ENCODE data around the gene MED16.
"Not testable (repeated sequence)": the region's sequence is repeated elsewhere in the genome, so short reads cannot be mapped to it uniquely, and the experiment has no call there.

Gene MED16

DNA sequence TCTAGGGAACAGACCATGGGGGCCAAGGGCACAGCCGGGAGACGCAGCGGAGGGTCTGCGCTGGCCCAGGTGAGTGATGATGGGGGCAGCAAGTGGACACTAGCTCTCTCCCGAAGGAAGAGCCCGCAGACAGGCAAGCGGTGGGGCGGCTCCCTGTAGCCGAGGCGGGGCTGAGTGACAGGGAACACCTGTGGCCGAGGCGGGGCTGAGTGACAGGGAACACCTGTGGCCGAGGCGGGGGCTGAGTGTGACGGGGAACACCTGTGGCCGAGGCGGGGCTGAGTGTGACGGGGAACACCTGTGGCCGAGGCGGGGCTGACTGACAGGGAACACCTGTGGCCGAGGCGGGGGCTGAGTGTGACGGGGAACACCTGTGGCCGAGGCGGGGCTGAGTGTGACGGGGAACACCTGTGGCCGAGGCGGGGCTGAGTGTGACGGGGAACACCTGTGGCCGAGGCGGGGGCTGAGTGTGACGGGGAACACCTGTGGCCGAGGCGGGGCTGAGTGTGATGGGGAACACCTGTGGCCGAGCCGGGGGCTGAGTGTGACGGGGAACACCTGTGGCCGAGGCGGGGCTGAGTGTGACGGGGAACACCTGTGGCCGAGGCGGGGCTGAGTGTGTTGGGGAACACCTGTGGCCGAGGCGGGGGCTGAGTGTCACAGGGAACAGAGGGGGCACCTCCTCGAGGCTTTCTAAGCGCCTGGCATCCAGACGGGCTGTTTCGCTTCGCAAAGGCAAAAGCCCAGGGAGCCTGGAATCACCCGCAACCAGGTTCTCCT, 1.4 kb downstream of the MED16 start:
- Mint-ChIP-seq H3K4me3 (peak overlapping the region; percentile 86), H3K4me1 (ENCODE audit: low read depth) (peaks cover 11% of the 10 kb centered on the region), H3K36me3 (ENCODE audit: low read depth) (peaks cover 14% of the 10 kb centered on the region), H3K27ac (peak overlapping the region; percentile 87)
- not testable (repeated sequence) for H3K27me3 Mint-ChIP-seq (ENCODE audit: low read depth); H3K9me3 Mint-ChIP-seq

DNA sequence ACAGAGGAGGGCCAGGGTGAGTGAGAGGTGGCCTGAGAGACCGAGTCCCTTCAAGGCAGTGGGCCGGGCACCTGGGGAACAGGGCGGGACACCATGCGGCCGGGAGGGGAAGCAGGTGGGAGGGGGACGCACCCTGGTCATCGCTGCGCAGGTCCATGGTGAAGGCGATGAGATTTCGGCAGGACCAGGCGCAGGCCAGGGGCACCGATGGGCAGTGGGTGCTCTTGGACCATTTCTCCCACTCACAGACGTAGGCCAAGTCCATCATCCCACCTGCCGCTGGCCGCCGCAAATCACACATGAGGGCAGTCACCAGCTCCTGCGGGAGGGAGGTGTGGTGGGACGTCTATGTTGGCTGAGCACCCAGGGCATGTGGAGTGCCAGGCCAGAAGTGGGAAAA, 2.2 kb downstream of the MED16 start:
- H3K27ac Mint-ChIP-seq, result peak overlapping the region; percentile 68
- no peaks in the 10 kb centered on the region for H3K9me3 Mint-ChIP-seq
- peak overlapping the region; percentile 72 for H3K4me3 Mint-ChIP-seq
- no peaks in the 10 kb centered on the region for H3K27me3 Mint-ChIP-seq (ENCODE audit: low read depth)
- peaks cover 11% of the 10 kb centered on the region for H3K4me1 Mint-ChIP-seq (ENCODE audit: low read depth)
- H3K36me3 Mint-ChIP-seq (ENCODE audit: low read depth), result peaks cover 11% of the 10 kb centered on the region

DNA sequence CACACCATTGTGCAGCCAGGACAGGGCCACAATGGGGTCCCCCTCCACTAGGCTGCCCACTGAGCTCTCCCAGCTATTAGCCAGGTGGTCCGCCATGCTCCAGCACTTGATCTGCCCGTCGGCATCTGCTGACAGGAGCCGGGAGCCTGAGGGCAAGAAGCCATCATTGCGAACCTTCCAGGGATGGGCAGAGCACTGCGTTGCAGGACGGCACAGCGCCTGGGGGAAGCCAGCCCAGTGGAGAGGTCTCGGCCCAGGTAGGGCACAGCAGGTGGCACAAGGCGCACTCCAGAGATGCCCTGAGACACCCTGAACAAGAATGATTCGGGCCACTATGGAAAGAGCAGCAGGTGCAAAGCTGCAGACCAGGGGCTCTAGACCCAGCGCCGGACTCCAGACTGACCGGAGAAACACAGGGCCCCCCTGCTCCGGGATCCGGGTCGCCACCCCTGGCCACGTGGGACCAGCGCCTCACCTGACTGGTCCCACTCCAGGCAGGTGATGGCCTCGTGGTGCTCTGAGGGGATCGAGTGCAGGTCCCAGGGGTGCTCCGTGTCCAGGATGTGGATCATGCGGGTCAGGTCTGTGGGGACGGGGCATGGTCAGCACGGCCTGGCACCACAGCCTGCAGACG, 3.2 kb downstream of the MED16 start:
- Mint-ChIP-seq H3K27ac (peak overlapping the region; percentile 31), H3K4me3 (no peak overlapping the region), H3K36me3 (ENCODE audit: low read depth) (peaks cover 13% of the 10 kb centered on the region), H3K4me1 (ENCODE audit: low read depth) (peaks cover 11% of the 10 kb centered on the region), H3K9me3 (no peaks in the 10 kb centered on the region), H3K27me3 (ENCODE audit: low read depth) (no peaks in the 10 kb centered on the region)

DNA sequence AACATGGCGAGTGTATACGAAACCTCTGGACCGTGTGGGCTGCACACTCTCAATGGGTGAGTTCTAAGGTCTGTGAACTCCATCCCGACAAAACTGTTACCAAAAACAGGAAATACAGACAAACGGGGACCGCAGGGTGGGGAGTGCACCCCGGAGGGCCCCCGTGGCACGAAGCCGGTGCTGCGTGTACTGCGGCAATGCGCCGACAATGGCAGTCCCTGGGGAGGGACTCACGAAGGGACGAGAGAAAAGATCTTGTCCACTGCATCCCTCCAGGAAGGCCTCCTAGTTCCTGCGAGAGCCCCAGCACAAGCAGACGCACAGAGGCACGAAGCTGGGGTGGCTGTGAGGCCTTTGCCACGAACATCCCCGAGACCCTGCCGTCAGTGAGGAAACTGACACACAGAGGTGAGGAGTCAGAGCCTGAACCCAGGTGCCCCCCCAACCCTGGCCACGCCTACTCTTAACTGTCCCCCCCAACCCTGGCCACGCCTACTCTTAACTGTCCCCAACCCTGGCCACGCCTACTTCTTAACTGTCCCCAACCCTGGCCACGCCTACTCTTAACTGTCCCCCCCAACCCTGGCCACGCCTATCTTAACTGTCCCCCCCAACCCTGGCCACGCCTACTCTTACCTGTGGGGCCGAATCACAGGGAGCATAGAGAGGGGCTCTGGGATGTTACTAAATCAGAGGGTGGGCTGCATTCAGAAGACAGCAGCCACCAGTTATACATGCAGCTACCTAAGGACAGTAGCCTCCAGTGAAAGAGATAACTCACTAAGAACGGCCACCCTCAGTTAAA, 4.2 kb downstream of the MED16 start:
- Mint-ChIP-seq H3K4me1 (ENCODE audit: low read depth) (peaks cover 11% of the 10 kb centered on the region), H3K9me3 (no peaks in the 10 kb centered on the region), H3K4me3 (peak overlapping the region; percentile 21), H3K36me3 (ENCODE audit: low read depth) (peaks cover 15% of the 10 kb centered on the region), H3K27me3 (ENCODE audit: low read depth) (no peaks in the 10 kb centered on the region), H3K27ac (peak overlapping the region; percentile 68)

DNA sequence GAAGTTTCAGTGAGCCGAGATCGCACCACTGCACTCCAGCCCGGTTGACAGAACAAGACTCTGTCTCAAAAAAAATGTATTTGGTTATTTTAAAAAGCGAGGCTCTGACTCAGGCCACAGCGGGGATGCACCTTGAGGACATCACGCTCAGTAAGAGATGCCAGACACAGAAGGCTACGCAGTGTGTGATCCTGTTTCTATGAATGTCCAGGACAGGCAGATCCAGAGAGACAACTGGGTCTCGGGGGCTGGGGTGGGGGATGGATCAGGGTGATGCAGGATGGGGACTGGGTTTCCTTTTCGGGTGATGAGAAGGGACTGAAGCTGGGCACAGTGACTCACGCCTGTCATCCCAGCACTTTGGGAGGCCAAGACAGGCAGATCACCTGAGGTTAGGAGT, 5.4 kb downstream of the MED16 start:
- Mint-ChIP-seq H3K27ac (no peak overlapping the region), H3K4me1 (ENCODE audit: low read depth) (peaks cover 5% of the 10 kb centered on the region), H3K4me3 (no peak overlapping the region), H3K36me3 (ENCODE audit: low read depth) (peaks cover 10% of the 10 kb centered on the region), H3K9me3 (no peaks in the 10 kb centered on the region), H3K27me3 (ENCODE audit: low read depth) (no peaks in the 10 kb centered on the region)

DNA sequence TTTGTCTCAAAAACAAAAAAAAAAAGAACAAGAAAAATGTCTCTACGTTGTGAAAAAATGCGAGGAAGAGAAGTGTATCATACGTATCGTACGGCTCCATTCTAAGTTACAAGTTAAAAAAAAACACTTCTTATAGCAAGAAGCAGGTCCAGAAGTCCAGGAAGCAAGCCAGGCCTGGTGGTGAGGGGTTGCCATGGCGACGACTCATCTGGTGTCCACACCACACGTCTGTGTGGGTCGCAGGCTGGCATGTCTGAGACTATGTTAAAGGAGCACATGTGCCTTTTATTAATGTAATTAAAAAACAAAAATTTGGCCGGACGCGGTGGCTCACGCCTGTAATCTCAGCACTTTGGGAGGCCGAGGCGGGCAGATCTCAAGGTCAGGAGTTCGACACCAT, 5.9 kb downstream of the MED16 start:
- peaks cover 4% of the 10 kb centered on the region for H3K4me1 Mint-ChIP-seq (ENCODE audit: low read depth)
- H3K36me3 Mint-ChIP-seq (ENCODE audit: low read depth), result peaks cover 13% of the 10 kb centered on the region
- H3K27ac Mint-ChIP-seq, result no peak overlapping the region
- H3K4me3 Mint-ChIP-seq, result no peak overlapping the region
- H3K9me3 Mint-ChIP-seq, result no peaks in the 10 kb centered on the region
- H3K27me3 Mint-ChIP-seq (ENCODE audit: low read depth), result no peaks in the 10 kb centered on the region

DNA sequence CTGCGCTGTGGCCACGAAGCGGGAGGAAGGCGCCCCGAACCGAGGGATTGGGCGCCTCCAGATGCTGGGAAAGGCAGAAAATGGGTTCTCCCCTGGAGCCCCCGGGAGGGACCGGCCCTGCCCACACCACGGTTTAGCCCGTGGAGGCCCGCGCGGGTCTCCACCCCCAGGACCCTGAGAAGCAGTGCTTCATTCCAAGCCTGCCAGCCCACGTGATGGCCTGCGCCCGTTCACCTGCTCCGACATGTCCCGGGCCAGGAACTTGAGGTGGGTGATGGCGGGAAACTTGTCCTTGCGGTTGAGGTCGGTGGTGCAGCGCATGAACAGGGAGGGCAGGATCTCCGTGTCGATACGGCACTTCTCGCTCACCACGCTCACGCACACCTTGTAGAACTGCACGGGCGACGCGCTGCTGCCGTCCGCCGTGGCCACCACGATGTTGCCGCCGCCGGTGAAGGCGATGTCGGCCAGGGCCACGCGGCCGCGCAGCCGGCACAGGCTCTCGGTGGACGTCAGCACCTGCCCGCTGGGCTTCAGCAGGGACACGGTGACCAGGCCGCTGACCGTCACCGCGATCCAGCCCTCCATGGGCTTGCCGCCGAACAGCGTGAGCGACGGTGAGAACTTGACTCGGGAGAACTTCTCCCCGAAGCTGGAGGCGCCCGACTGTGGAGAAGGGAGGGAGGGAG, 7.3 kb downstream of the MED16 start:
- no peak overlapping the region for H3K4me3 Mint-ChIP-seq
- no peaks in the 10 kb centered on the region for H3K9me3 Mint-ChIP-seq
- no peaks in the 10 kb centered on the region for H3K4me1 Mint-ChIP-seq (ENCODE audit: low read depth)
- peaks cover 18% of the 10 kb centered on the region for H3K36me3 Mint-ChIP-seq (ENCODE audit: low read depth)
- no peaks in the 10 kb centered on the region for H3K27me3 Mint-ChIP-seq (ENCODE audit: low read depth)
- no peak overlapping the region for H3K27ac Mint-ChIP-seq

DNA sequence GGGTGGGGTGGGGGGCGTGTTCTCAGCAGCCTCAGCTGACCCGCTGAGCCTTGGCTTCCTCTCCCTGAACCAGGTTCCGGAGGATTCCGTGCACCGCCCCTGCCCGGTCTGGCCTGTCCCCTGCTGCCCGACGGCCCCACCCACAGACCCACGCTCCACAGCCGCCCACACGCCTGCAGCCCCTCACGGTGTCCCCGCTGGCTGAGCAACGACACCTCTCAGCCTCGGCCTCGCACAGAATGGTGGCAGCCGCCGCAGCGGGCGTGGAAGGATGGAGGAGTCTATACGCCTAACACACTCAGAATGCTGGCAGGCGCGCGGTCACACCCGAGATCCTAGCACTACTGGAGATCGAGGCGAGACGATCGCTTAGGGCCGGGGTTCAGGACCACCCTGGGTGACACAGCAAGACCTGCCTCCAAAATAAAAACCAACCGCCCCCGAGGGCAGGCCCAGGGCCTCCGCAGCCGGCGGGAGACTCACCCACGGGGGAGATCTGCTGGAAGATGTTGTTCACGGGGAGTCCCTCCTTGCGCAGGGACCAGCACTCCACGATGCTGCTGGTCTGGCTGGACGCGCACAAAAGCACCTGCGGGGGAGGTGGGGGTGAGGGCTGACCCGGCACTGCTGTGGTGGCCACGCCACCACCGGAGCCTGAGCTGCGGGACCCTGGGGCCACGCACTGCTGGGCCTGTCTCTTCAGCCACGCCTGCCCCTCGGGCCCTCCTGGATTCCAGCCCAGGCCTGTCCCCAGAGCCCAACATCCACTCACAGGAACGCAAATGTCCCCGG, 8.4 kb downstream of the MED16 start:
- no peaks in the 10 kb centered on the region for H3K27me3 Mint-ChIP-seq (ENCODE audit: low read depth)
- H3K4me3 Mint-ChIP-seq, result no peak overlapping the region
- H3K27ac Mint-ChIP-seq, result no peak overlapping the region
- H3K9me3 Mint-ChIP-seq, result no peaks in the 10 kb centered on the region
- H3K4me1 Mint-ChIP-seq (ENCODE audit: low read depth), result no peaks in the 10 kb centered on the region
- H3K36me3 Mint-ChIP-seq (ENCODE audit: low read depth), result peaks cover 18% of the 10 kb centered on the region

DNA sequence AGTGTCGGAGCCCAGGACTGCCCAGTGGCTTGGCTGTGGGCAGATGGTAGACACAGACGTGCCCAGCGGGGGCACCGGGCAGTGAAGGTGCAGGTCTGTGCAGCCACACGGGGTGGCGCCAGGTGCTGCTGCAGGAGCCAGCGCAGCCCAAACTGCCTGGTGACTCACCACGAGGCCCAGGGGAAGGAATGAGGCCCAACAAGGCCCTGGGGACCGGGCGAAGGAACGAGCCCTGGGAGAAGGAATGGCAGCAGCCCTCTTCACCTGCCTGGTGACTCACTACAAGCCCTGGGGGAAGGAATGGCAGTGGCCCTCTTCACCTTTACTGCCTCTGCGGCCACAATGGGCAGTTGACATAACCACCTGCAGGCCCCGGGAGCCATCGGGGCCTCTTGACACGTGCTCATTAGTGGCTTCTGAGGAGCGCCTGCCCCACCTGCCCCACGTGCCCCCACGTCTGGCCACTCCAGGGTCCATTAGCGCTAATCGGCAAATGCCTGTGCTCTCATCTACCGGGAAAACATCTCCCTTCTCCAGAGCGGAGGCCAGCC, 9.3 kb downstream of the MED16 start:
- Mint-ChIP-seq H3K4me1 (ENCODE audit: low read depth) (no peaks in the 10 kb centered on the region), H3K4me3 (no peak overlapping the region), H3K27me3 (ENCODE audit: low read depth) (no peaks in the 10 kb centered on the region), H3K9me3 (no peaks in the 10 kb centered on the region), H3K27ac (no peak overlapping the region), H3K36me3 (ENCODE audit: low read depth) (peaks cover 19% of the 10 kb centered on the region)

DNA sequence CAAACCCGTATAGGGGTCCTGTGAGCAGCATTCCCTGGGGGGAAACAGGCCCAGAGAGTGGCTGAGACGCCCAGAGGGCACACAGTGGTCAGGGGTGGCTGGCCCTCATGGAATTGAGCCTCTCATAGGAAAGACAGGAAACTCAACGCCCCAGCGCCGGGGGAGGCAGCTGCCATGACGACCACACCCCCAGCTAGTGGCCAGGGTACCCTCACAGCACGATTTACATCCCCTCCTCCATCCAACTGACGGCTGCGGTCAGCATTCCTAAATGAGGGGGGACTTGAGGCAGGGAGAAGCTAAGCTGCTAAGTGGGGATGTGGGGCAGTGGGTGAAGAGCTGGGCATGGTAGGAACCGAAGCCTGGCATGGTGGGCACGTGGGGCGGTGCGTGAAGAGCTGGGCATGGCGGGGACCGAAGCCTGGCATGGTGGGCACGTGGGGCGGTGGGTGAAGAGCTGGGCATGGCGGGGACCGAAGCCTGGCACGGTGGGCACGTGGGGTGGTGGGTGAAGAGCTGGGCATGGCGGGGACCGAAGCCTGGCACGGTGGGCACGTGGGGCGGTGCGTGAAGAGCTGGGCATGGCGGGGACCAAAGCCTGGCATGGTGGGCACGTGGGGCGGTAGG, 10.0 kb downstream of the MED16 start:
- Mint-ChIP-seq H3K4me1 (ENCODE audit: low read depth) (no peaks in the 10 kb centered on the region), H3K27ac (no peak overlapping the region), H3K36me3 (ENCODE audit: low read depth) (peaks cover 19% of the 10 kb centered on the region), H3K27me3 (ENCODE audit: low read depth) (no peaks in the 10 kb centered on the region), H3K4me3 (no peak overlapping the region), H3K9me3 (no peaks in the 10 kb centered on the region)

DNA sequence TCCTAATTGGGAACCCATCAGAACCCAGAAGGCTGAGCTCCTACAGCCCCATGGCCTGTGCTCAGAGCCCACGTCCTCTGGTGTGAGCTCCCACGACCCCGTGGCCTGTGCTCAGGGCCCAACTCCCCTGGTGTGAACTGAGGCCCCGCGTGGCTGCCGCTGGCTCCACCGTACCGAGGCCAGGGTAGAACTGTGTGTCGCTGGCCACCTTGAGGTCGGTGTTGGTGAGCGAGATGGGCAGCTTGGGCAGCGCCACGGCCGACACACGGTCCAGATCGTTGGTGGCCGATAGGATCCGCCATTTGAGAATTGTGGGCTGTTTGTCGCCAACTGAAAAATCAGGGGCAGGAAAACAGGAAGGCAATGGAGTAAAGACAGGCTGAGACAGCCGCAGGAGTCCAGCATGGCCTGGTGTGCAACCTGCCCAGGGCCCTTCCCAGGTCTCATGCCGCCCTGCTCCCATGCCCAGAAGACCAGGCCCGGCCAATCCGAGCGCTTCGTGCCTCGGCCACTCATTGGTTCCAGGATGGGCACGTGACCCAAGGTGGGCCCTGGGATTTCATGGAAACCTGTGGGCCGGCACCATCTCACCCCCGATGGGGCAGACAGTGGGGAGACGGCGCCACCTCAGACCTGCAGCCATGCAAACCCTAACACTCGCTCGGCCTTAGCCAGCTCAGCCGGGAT, 11.5 kb downstream of the MED16 start:
- no peaks in the 10 kb centered on the region for H3K9me3 Mint-ChIP-seq
- H3K27ac Mint-ChIP-seq, result no peak overlapping the region
- no peaks in the 10 kb centered on the region for H3K27me3 Mint-ChIP-seq (ENCODE audit: low read depth)
- H3K36me3 Mint-ChIP-seq (ENCODE audit: low read depth), result peaks cover 16% of the 10 kb centered on the region
- no peaks in the 10 kb centered on the region for H3K4me1 Mint-ChIP-seq (ENCODE audit: low read depth)
- H3K4me3 Mint-ChIP-seq, result no peak overlapping the region

DNA sequence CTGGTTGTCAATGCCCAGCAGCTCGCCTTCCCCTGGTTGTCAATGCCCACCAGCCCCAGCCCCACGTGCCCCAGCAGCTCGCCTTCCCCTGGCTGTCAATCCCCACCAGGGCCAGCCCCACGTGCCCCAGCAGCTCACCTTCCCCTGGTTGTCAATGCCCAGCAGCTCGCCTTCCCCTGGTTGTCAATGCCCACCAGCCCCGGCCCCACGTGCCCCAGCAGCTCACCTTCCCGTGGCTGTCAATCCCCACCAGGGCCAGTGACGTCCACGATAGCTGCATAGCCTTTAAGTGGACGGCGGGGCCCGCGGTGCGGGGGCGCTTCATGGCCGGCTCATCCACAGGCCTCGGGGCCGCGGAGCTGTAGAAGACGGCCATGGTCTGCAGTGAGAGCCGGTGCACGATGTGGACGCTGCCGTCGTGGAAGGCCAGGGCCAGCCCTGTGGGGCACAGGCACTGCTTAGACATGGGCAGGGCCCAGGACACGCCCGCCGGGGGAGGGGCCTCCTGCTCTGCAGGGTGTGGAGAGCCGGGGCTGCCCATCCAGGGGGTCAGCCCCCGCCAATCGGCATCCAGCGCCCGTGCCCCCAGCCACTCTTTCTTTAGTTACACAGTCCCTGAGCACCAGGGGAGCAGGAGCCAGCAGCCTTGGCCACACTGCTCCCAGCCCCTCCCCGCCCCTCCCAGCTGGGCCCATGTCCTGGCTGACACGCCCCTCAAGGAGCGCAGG, 13.1 kb downstream of the MED16 start:
- no peak overlapping the region for H3K27ac Mint-ChIP-seq
- peaks cover 16% of the 10 kb centered on the region for H3K36me3 Mint-ChIP-seq (ENCODE audit: low read depth)
- H3K4me1 Mint-ChIP-seq (ENCODE audit: low read depth), result no peaks in the 10 kb centered on the region
- no peak overlapping the region for H3K4me3 Mint-ChIP-seq
- H3K27me3 Mint-ChIP-seq (ENCODE audit: low read depth), result no peaks in the 10 kb centered on the region
- H3K9me3 Mint-ChIP-seq, result no peaks in the 10 kb centered on the region
